Natural killer cell (primary cell): ENCODE measurements around the gene SP110. TPM values are rescaled to one million over a fixed set of nuclear protein-coding genes. Genes with fewer than 3 reads are reported as not detected.

Experiments used
- ATAC-seq, 3 donors: fragments of 150-1000 bp in 2 of 3; fragments of 200-7000 bp in 1 of 3; cut with Tn5 transposase; 1 replicate in 1 of 3; 2 replicates in 2 of 3; pipeline ENCODE4 v1.10.0; 2021; ENCODE audit warnings: mild to moderate bottlenecking in 2 of 3, moderate library complexity in 2 of 3
- DNase-seq, 2 donors: peaks; one replicate each; pipeline versions ENCODE4 v3.0.0 to v3.0.0-alpha.2; 2013 to 2021; ENCODE audit warnings: mixed read lengths in 1 of 2
- H3K27ac ChIP-seq: one replicate; pipeline ENCODE4 v1.5.1; 2013; ENCODE audit warnings: mild to moderate bottlenecking, low read length
- H3K27me3 ChIP-seq: one replicate; pipeline ENCODE4 v1.6.1; 2013; ENCODE audit warnings: low read length; ENCODE audit not compliant: control insufficient read depth, insufficient read depth
- H3K36me3 ChIP-seq: one replicate; pipeline ENCODE4 v1.6.1; 2013; ENCODE audit warnings: low read length; ENCODE audit not compliant: control insufficient read depth, insufficient read depth
- H3K4me1 ChIP-seq: one replicate; pipeline ENCODE4 v1.6.1; 2013; ENCODE audit warnings: low read length; ENCODE audit not compliant: control insufficient read depth, insufficient read depth
- H3K4me3 ChIP-seq: one replicate; pipeline ENCODE4 v1.5.1; 2013; ENCODE audit warnings: low read length
- H3K9me3 ChIP-seq: one replicate; pipeline ENCODE4 v1.6.1; 2013; ENCODE audit warnings: low read length; ENCODE audit not compliant: control insufficient read depth, insufficient read depth
- H3K27ac Mint-ChIP-seq, 2 donors: one replicate each; pipeline ENCODE4 v1.8.0; 2022; ENCODE audit warnings: mild to moderate bottlenecking in 2 of 2, mixed read lengths in 2 of 2, moderate library complexity in 1 of 2
- H3K27me3 Mint-ChIP-seq, 2 donors: one replicate each; pipeline ENCODE4 v1.8.0; 2022; ENCODE audit warnings: low read depth in 2 of 2, mixed read lengths in 2 of 2
- H3K36me3 Mint-ChIP-seq: one replicate; pipeline ENCODE4 v1.8.0; 2022; ENCODE audit warnings: mixed read lengths
- H3K4me1 Mint-ChIP-seq, 2 donors: one replicate each; pipeline ENCODE4 v1.8.0; 2022; ENCODE audit warnings: mixed read lengths in 2 of 2
- H3K4me3 Mint-ChIP-seq: one replicate; pipeline ENCODE4 v1.8.0; 2022; ENCODE audit warnings: mild to moderate bottlenecking, moderate library complexity, mixed read lengths
- H3K9me3 Mint-ChIP-seq, 2 donors: one replicate each; pipeline ENCODE4 v1.8.0; 2022; ENCODE audit warnings: mixed read lengths in 2 of 2
- CTCF ChIP-seq: fragments of 200-600 bp; IDR thresholded peaks from one replicate; pipeline ENCODE4 v1.8.0; 2022; ENCODE audit warnings: antibody characterized with exemption
- WGBS: methylation state at CpG from one replicate; pipeline ENCODE4 v1.1.7; 2013; ENCODE audit warnings: missing lambda C conversion rate; ENCODE audit not compliant: insufficient coverage; 5-methylcytosine and 5-hydroxymethylcytosine counted together
- intact Hi-C: fragments of 100-400 bp; cut with micrococcal nuclease; formaldehyde crosslinking; loops from one replicate; pipeline ENCODE4 v1.14.2; 2022
- total RNA-seq, 4 donors: library from RNA; stranded (reverse); fragments of 120-200 nt in 1 of 4; gene quantifications; one replicate each; pipeline versions ENCODE4 v1.2.3 to v1.2.4, GENCODE V29; 2013 to 2022

The SP110 gene
- total RNA-seq, 3 donors from 2014 or later (not counting 1 experiment from before 2014, with no cell fraction given), result 92.7 to 132 (median 97.9) TPM

DNA sequence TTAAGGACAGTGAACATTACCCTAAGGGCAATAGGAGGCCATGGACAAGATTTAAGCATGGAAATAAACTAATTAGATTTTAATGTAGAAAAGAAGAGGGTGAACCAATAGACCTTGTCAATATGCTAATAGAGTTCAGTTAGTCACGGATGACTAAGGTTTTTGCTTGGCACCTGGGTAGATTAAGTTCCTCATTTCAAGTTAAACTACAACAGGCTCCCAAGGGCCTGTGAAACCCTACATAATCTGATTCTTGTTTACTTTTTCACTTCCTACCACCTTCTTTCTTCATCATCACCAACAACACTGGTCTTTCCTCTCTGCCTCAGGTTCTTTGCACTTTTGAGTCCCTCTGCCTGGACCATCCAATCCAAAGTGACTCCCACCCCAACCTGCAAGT is 14.8 kb downstream of the SP110 start:
- DNase-seq, result no peak
- Mint-ChIP-seq H3K27me3 (no peaks in the 10 kb centered on the region), H3K27ac (peak overlapping the region in 1 of 2 donors; percentile 20), H3K4me1 (peaks cover 0 to 11% of the 10 kb centered on the region in 2 donors), H3K9me3 (no peaks in the 10 kb centered on the region), H3K4me3 (no peak overlapping the region), H3K36me3 (peaks cover 27% of the 10 kb centered on the region)
- Histone ChIP-seq H3K9me3 (no peaks in the 10 kb centered on the region), H3K4me3 (no peak overlapping the region), H3K4me1 (peaks cover 9% of the 10 kb centered on the region), H3K36me3 (peaks cover 87% of the 10 kb centered on the region), H3K27ac (peak overlapping the region; percentile 4), H3K27me3 (no peaks in the 10 kb centered on the region)
- no peak for ATAC-seq
- WGBS, result 92% methylated on average over 1 of the region's 1 CpG
- no peak for TF ChIP-seq CTCF
- intact Hi-C loops, result loop anchor here (10.0 kb wide), 1 partner anchor 410 kb away; no protein-coding TSS in a partner anchor

GRCh38 chr2:230203110-230203676 is 16.6 kb downstream of the SP110 start:
- no peaks in the 10 kb centered on the region for H3K9me3 ChIP-seq
- H3K4me1 ChIP-seq, result no peaks in the 10 kb centered on the region
- peaks cover 0 to 11% of the 10 kb centered on the region in 2 donors for H3K4me1 Mint-ChIP-seq
- no peaks in the 10 kb centered on the region for H3K27me3 ChIP-seq
- H3K4me3 Mint-ChIP-seq, result no peak overlapping the region
- ATAC-seq, result no peak
- H3K27me3 Mint-ChIP-seq, result no peaks in the 10 kb centered on the region
- peaks cover 84% of the 10 kb centered on the region for H3K36me3 ChIP-seq
- H3K9me3 Mint-ChIP-seq, result no peaks in the 10 kb centered on the region
- DNase-seq, result peak in 1 of 2 donors; percentile 21
- intact Hi-C loops, result loop anchor here (10.0 kb wide), 1 partner anchor 412 kb away; no protein-coding TSS in a partner anchor
- H3K36me3 Mint-ChIP-seq, result peaks cover 27% of the 10 kb centered on the region
- TF ChIP-seq CTCF, result no peak
- H3K27ac Mint-ChIP-seq, result peak overlapping the region in 1 of 2 donors; percentile 63
- 85% methylated on average over 14 of the region's 15 CpGs for WGBS
- H3K4me3 ChIP-seq, result no peak overlapping the region
- H3K27ac ChIP-seq, result no peak overlapping the region

GRCh38 chr2:230202430-230203109 is 17.2 kb downstream of the SP110 start:
- TF ChIP-seq CTCF, result no peak
- Histone ChIP-seq H3K27me3 (no peaks in the 10 kb centered on the region), H3K4me3 (no peak overlapping the region), H3K9me3 (no peaks in the 10 kb centered on the region), H3K27ac (no peak overlapping the region), H3K4me1 (no peaks in the 10 kb centered on the region), H3K36me3 (peaks cover 84% of the 10 kb centered on the region)
- no peaks in the 10 kb centered on the region for H3K27me3 Mint-ChIP-seq
- DNase-seq, result peak in 1 of 2 donors; percentile 44
- ATAC-seq, result no peak
- intact Hi-C loops, result loop anchor here (10.0 kb wide), 1 partner anchor 412 kb away; no protein-coding TSS in a partner anchor
- H3K4me3 Mint-ChIP-seq, result no peak overlapping the region
- 70% methylated on average over 10 of the region's 10 CpGs for WGBS
- no peaks in the 10 kb centered on the region for H3K9me3 Mint-ChIP-seq
- peaks cover 0 to 11% of the 10 kb centered on the region in 2 donors for H3K4me1 Mint-ChIP-seq
- peak overlapping the region in 1 of 2 donors; percentile 63 for H3K27ac Mint-ChIP-seq
- H3K36me3 Mint-ChIP-seq, result peaks cover 27% of the 10 kb centered on the region
